Esophagus muscularis mucosa (tissue), 4 donors: ENCODE data around the gene ANKFY1.
"Not testable (repeated sequence)": the region's sequence is repeated elsewhere in the genome, so short reads cannot be mapped to it uniquely, and the experiment has no call there.

Experiments
- EP300 ChIP-seq: sonication (generic); formaldehyde crosslinking; IDR thresholded peaks from one replicate; pipeline ENCODE4 v1.6.1; 2017; ENCODE audit warnings: antibody characterized with exemption
- POLR2A ChIP-seq: fragments of 450-650 bp; IDR thresholded peaks from one replicate; pipeline ENCODE4 v1.6.1; 2017; ENCODE audit warnings: antibody characterized with exemption, moderate library complexity, mild to moderate bottlenecking, low read depth
- POLR2AphosphoS5 ChIP-seq, 2 donors: sonication (generic); formaldehyde crosslinking; IDR thresholded peaks; one replicate each; pipeline ENCODE4 v1.6.1; 2017; ENCODE audit warnings: antibody characterized with exemption in 2 of 2
- TF ChIP-seq, protein P1 (sequence below), 3 experiments: fragments of 200-600 bp in 2 of 3; fragments of 450-650 bp in 1 of 3; sonication (generic) in 2 of 3; IDR thresholded peaks; one replicate each; pipeline ENCODE4 v1.5.1; 2017 to 2019; ENCODE audit warnings: antibody characterized with exemption in 3 of 3, mild to moderate bottlenecking in 2 of 3, moderate library complexity in 1 of 3

- TF ChIP-seq POLR2A; POLR2AphosphoS5 (IDR thresholded peaks at IDR 0.05); EP300: not testable (repeated sequence)
- TF ChIP-seq, protein P1, sequence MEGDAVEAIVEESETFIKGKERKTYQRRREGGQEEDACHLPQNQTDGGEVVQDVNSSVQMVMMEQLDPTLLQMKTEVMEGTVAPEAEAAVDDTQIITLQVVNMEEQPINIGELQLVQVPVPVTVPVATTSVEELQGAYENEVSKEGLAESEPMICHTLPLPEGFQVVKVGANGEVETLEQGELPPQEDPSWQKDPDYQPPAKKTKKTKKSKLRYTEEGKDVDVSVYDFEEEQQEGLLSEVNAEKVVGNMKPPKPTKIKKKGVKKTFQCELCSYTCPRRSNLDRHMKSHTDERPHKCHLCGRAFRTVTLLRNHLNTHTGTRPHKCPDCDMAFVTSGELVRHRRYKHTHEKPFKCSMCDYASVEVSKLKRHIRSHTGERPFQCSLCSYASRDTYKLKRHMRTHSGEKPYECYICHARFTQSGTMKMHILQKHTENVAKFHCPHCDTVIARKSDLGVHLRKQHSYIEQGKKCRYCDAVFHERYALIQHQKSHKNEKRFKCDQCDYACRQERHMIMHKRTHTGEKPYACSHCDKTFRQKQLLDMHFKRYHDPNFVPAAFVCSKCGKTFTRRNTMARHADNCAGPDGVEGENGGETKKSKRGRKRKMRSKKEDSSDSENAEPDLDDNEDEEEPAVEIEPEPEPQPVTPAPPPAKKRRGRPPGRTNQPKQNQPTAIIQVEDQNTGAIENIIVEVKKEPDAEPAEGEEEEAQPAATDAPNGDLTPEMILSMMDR (IDR thresholded peaks at IDR 0.05), result not testable (repeated sequence)
Measured at GRCh38 chr17:4138906-4139526, 124.8 kb downstream of the ANKFY1 start.
